Ovary (tissue), 9 donors: Measurements from ENCODE around the gene PHAF1. TPM values are rescaled to one million over a fixed set of nuclear protein-coding genes. Genes with fewer than 3 reads are reported as not detected.

Source experiments
- DNase-seq, 5 donors: peaks; one replicate each; pipeline ENCODE4 v3.0.0-alpha.2; 2019 to 2020
- H3K27ac ChIP-seq, 2 donors: fragments of 200-600 bp; one replicate each; pipeline versions ENCODE4 v1.5.1 to v1.8.0; 2019 to 2022
- H3K27me3 ChIP-seq: fragments of 200-600 bp; one replicate; pipeline ENCODE4 v1.8.0; 2022
- H3K36me3 ChIP-seq: fragments of 200-600 bp; sonication (generic); one replicate; pipeline ENCODE4 v1.5.1; 2019
- H3K4me1 ChIP-seq: one replicate; pipeline ENCODE4 v1.8.1; 2013; ENCODE audit warnings: mild to moderate bottlenecking, moderate library complexity; ENCODE audit not compliant: insufficient read depth
- H3K4me3 ChIP-seq: fragments of 200-600 bp; sonication (generic); one replicate; pipeline ENCODE4 v1.5.1; 2017
- H3K9me3 ChIP-seq, 2 donors: fragments of 200-600 bp in 1 of 2; sonication (generic) in 1 of 2; one replicate each; pipeline versions ENCODE4 v1.5.1 to v1.8.1; 2013 to 2019; ENCODE audit warnings: mild to moderate bottlenecking in 1 of 2, moderate library complexity in 1 of 2
- EP300 ChIP-seq: sonication (generic); formaldehyde crosslinking; IDR thresholded peaks from one replicate; pipeline ENCODE4 v1.6.1; 2017; ENCODE audit warnings: antibody characterized with exemption
- POLR2A ChIP-seq: fragments of 450-650 bp; IDR thresholded peaks from one replicate; pipeline ENCODE4 v1.6.1; 2017; ENCODE audit warnings: antibody characterized with exemption, mild to moderate bottlenecking, moderate library complexity
- WGBS, 3 donors: extraction: QIAGEN DNeasy Blood & Tissue Kit in 1 of 3; methylation state at CpG; one replicate each; pipeline versions ENCODE4 v1.1.5 to v1.1.7; 2013 to 2017; 5-methylcytosine and 5-hydroxymethylcytosine counted together
- intact Hi-C, 4 donors: fragments of 100-400 bp; cut with DNase I; formaldehyde crosslinking; loops; one replicate each; pipeline versions ENCODE4 v1.11.0 to v1.15.1; 2022 to 2023
- polyA plus RNA-seq, 2 donors: library from polyadenylated mRNA; stranded (reverse); fragments of 200-250 nt in 1 of 2; fragments of 350-450 nt in 1 of 2; fragmentation: Illumina TruSeq in 1 of 2; extraction: RNeasy Lipid Tissue Mini Kit (QIAGEN cat#74804) in 1 of 2; gene quantifications; one replicate each; pipeline ENCODE4 v1.2.3, GENCODE V29; 2013 to 2014
- total RNA-seq, 7 donors: library from RNA; depleted of rRNA in 2 of 7; stranded (reverse); fragments of >200 nt in 2 of 7; fragmentation: NEBNext Ultra II Directional in 3 of 7; extraction: Animal tissue kit (Norgen Biotek cat#: 25700) in 3 of 7; gene quantifications; one replicate each; pipeline versions ENCODE4 v1.1.0 to v1.2.4, GENCODE V29; 2016 to 2023
- TF ChIP-seq, protein P1 (sequence below), 3 donors: fragments of 450-650 bp in 2 of 3; fragments of 200-600 bp in 1 of 3; IDR thresholded peaks; one replicate each; pipeline versions ENCODE4 v1.5.1 to v1.8.0; 2016 to 2022; ENCODE audit warnings: antibody characterized with exemption in 3 of 3, mild to moderate bottlenecking in 1 of 3
- donor health status: DM: no; HTN: no; CAD: no; lungs with moderate emphysema.
- donor health status: DM: no; HTN: no; CAD: no.
- donor health status: Bipolar disorder and iron deficiency.
- donor health status: DM: yes; HTN: yes; CAD: no.
- donor health status: DM: no; HTN: no; CAD: no.
- donor health status: DM: yes; HTN: yes; CAD: no.

The PHAF1 gene
- total and polyA plus RNA-seq, 9 donors = 9.0 to 25.1 (median 14.9) TPM

GRCh38 chr16:67088551-67088950 lies 21.2 kb upstream of the PHAF1 start:
- DNase-seq = no peak
- no peaks in the 10 kb centered on the region for H3K36me3 ChIP-seq
- no peak overlapping the region for H3K4me3 ChIP-seq
- TF ChIP-seq EP300 = no peak
- no peak for TF ChIP-seq POLR2A
- TF ChIP-seq, protein P1, sequence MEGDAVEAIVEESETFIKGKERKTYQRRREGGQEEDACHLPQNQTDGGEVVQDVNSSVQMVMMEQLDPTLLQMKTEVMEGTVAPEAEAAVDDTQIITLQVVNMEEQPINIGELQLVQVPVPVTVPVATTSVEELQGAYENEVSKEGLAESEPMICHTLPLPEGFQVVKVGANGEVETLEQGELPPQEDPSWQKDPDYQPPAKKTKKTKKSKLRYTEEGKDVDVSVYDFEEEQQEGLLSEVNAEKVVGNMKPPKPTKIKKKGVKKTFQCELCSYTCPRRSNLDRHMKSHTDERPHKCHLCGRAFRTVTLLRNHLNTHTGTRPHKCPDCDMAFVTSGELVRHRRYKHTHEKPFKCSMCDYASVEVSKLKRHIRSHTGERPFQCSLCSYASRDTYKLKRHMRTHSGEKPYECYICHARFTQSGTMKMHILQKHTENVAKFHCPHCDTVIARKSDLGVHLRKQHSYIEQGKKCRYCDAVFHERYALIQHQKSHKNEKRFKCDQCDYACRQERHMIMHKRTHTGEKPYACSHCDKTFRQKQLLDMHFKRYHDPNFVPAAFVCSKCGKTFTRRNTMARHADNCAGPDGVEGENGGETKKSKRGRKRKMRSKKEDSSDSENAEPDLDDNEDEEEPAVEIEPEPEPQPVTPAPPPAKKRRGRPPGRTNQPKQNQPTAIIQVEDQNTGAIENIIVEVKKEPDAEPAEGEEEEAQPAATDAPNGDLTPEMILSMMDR (IDR thresholded peaks at IDR 0.05) = no peak
- no peaks in the 10 kb centered on the region for H3K27me3 ChIP-seq
- H3K27ac ChIP-seq = no peak overlapping the region
- intact Hi-C loops = no loop called here
- H3K4me1 ChIP-seq = peaks cover 2% of the 10 kb centered on the region
- no peaks in the 10 kb centered on the region for H3K9me3 ChIP-seq
- 45 to 60% (median 47%) methylated on average over 4 of the region's 4 CpGs for WGBS, 3 donors

DNA sequence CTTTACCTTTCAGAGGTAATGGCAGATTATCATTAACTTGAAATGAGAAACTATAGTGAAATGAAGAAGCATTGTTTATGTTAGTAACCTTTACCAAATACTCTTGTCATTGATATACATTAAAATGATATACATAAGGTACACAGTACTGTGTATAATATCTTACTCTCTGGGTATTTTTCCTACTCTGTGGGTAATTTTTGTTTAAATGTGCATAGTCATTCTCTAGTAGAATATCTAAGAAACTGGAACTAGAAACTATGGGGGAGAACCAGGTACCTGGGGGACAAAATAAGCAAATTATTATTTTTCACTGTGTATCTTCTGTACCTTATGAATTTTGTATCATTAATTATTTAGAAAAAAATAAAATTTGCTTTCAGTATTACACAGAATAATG lies 20.6 kb upstream of the PHAF1 start:
- Histone ChIP-seq H3K9me3 (no peaks in the 10 kb centered on the region), H3K27ac (no peak overlapping the region), H3K4me1 (peaks cover 2% of the 10 kb centered on the region), H3K27me3 (no peaks in the 10 kb centered on the region), H3K36me3 (no peaks in the 10 kb centered on the region), H3K4me3 (no peak overlapping the region)
- TF ChIP-seq POLR2A (no peak), EP300 (no peak)
- intact Hi-C loops = no loop called here
- DNase-seq = no peak

- Histone ChIP-seq H3K27me3 (no peaks in the 10 kb centered on the region), H3K4me1 (peaks cover 2% of the 10 kb centered on the region), H3K4me3 (no peak overlapping the region), H3K27ac (no peak overlapping the region), H3K9me3 (no peaks in the 10 kb centered on the region), H3K36me3 (no peaks in the 10 kb centered on the region)
- no peak for DNase-seq
- TF ChIP-seq EP300 = no peak
- TF ChIP-seq POLR2A = no peak
- TF ChIP-seq, protein P1 (IDR thresholded peaks at IDR 0.05) = no peak
- intact Hi-C loops = no loop called here
- WGBS, 3 donors = 67 to 69% (median 69%) methylated on average over 4 of the region's 4 CpGs
Observed at GRCh38 chr16:67091906-67092566, 17.7 kb upstream of the PHAF1 start.

GRCh38 chr16:67093098-67093726 lies 16.5 kb upstream of the PHAF1 start:
- intact Hi-C loops = no loop called here
- no peaks in the 10 kb centered on the region for H3K27me3 ChIP-seq
- no peaks in the 10 kb centered on the region for H3K36me3 ChIP-seq
- H3K4me1 ChIP-seq = no peaks in the 10 kb centered on the region
- no peak overlapping the region for H3K4me3 ChIP-seq
- no peak overlapping the region for H3K27ac ChIP-seq
- 82 to 88% (median 83%) methylated on average over 4 of the region's 4 CpGs for WGBS, 3 donors
- no peaks in the 10 kb centered on the region for H3K9me3 ChIP-seq
- no peak for TF ChIP-seq EP300
- DNase-seq = no peak

- 79 to 85% (median 81%) methylated on average over 2 of the region's 2 CpGs for WGBS, 3 donors
- no peak overlapping the region for H3K27ac ChIP-seq
- H3K4me3 ChIP-seq = no peak overlapping the region
- no peaks in the 10 kb centered on the region for H3K27me3 ChIP-seq
- TF ChIP-seq POLR2A (no peak), EP300 (no peak)
- TF ChIP-seq, protein P1 (IDR thresholded peaks at IDR 0.05) = no peak
- no peaks in the 10 kb centered on the region for H3K9me3 ChIP-seq
- DNase-seq = no peak
- H3K4me1 ChIP-seq = no peaks in the 10 kb centered on the region
- H3K36me3 ChIP-seq = no peaks in the 10 kb centered on the region
- intact Hi-C loops = no loop called here
Observed at GRCh38 chr16:67098599-67098998, 11.1 kb upstream of the PHAF1 start.
